Measurements from ENCODE around the gene MYT1. TPM values are rescaled to one million over a fixed set of nuclear protein-coding genes. Genes with fewer than 3 reads are reported as not detected.

Gene MYT1
- polyA plus RNA-seq, 1 of the 3 experiments (the other 2 are of a cell fraction): 0.10 TPM

- WGBS (ENCODE audit: low lambda C conversion rate): 30% methylated on average over 6 of the region's 7 CpGs
- ChIA-PET CTCF (interaction anchor here (0.9 kb wide), 1 partner anchor 129 kb away, joined by 4 read pairs; no protein-coding TSS in a partner anchor), POLR2A (no interaction called here)
- Histone ChIP-seq H2AFZ (ENCODE audit: low read depth) (no peak overlapping the region), H3K9me2 (no peaks in the 10 kb centered on the region), H3K36me3 (replicated peaks in 1 of 2; ENCODE audit: control insufficient read depth in 1 of 2, insufficient read depth in 2 of 2, low read length in 1 of 2) (no peaks in the 10 kb centered on the region), H3K27ac (ENCODE audit: low read depth in 2 of 2, low read length in 1 of 2) (no peak overlapping the region; a peak in 1 of 4 replicates), H3F3A (replicated peaks; ENCODE audit: insufficient read depth) (no peaks in the 10 kb centered on the region), H4K20me1 (ENCODE audit: insufficient read depth) (no peaks in the 10 kb centered on the region), H3K4me1 (ENCODE audit: control insufficient read depth in 1 of 2, insufficient read depth in 2 of 2, low read depth in 1 of 2, low read length in 1 of 2) (peaks cover 0 to 47% of the 10 kb centered on the region in 2 experiments; a peak in 1 of 4 replicates), H3K9me3 (no peaks in the 10 kb centered on the region), H3K9ac (no peak overlapping the region), H3K27me3 (ENCODE audit: insufficient read depth) (peaks cover 11% of the 10 kb centered on the region; the same call in 1 of the 2 replicates), H3K79me2 (ENCODE audit: insufficient read depth) (no peaks in the 10 kb centered on the region), H3K4me3 (ENCODE audit: low read depth in 2 of 2, low read length in 1 of 2) (no peak overlapping the region), H3K4me2 (no peak overlapping the region)
- DNase-seq: no peak
- TF ChIP-seq MEF2A (IDR thresholded peaks at IDR 0.05; ENCODE audit: borderline replicate concordance, low read depth) (no peak), RCOR1 (IDR thresholded peaks at IDR 0.05; ENCODE audit: low read length) (no peak), TEAD4 (IDR thresholded peaks at IDR 0.05; ENCODE audit: borderline replicate concordance, insufficient read depth) (no peak), FOXM1 (IDR thresholded peaks at IDR 0.05; ENCODE audit: low read depth) (no peak), SMC3 (IDR thresholded peaks at IDR 0.05; ENCODE audit: low read depth, low read length) (no peak), EZH2phosphoT487 (IDR thresholded peaks at IDR 0.05; ENCODE audit: borderline replicate concordance, low read depth) (no peak), CTCF (IDR thresholded peaks at IDR 0.05) (no peak), FOXJ3 (CRISPR knock-in tag; IDR thresholded peaks at IDR 0.05) (no peak), CHD2 (IDR thresholded peaks at IDR 0.05; ENCODE audit: low read length, partially characterized antibody) (no peak), RAD21 (IDR thresholded peaks at IDR 0.05; ENCODE audit: low read length) (no peak), GABPA (IDR thresholded peaks at IDR 0.05; ENCODE audit: low read depth) (no peak), ELF1 (IDR thresholded peaks at IDR 0.05) (no peak), SIN3A (IDR thresholded peaks at IDR 0.05; ENCODE audit: borderline replicate concordance, low read depth, low read length) (no peak), IRF3 (IDR thresholded peaks at IDR 0.05; ENCODE audit: low read depth, low read length) (no peak), JUND (IDR thresholded peaks at IDR 0.05) (no peak), POLR2AphosphoS5 (IDR thresholded peaks at IDR 0.05; ENCODE audit: low read depth, low read length) (no peak), NFIC (IDR thresholded peaks at IDR 0.05; ENCODE audit: borderline replicate concordance) (no peak), EP300 (IDR thresholded peaks at IDR 0.05; ENCODE audit: borderline replicate concordance in 1 of 2, low read depth in 1 of 2, low read length in 1 of 2) (no peak)
- TF ChIP-seq, protein P1, sequence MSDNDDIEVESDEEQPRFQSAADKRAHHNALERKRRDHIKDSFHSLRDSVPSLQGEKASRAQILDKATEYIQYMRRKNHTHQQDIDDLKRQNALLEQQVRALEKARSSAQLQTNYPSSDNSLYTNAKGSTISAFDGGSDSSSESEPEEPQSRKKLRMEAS (IDR thresholded peaks at IDR 0.05; ENCODE audit: low read depth): no peak
- TF ChIP-seq, protein P2, sequence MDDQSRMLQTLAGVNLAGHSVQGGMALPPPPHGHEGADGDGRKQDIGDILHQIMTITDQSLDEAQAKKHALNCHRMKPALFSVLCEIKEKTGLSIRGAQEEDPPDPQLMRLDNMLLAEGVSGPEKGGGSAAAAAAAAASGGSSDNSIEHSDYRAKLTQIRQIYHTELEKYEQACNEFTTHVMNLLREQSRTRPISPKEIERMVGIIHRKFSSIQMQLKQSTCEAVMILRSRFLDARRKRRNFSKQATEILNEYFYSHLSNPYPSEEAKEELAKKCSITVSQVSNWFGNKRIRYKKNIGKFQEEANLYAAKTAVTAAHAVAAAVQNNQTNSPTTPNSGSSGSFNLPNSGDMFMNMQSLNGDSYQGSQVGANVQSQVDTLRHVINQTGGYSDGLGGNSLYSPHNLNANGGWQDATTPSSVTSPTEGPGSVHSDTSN (IDR thresholded peaks at IDR 0.05): no peak
Measured at GRCh38 chr20:64212755-64213154, 48.5 kb downstream of the MYT1 start.
